HepG2 (cell line): ENCODE results near the gene CAMK1D. TPM values are rescaled to one million over a fixed set of nuclear protein-coding genes. Genes with fewer than 3 reads are reported as not detected.

Experiments
- ATAC-seq: fragments of 200-7000 bp; cut with Tn5 transposase; 3 replicates; pipeline ENCODE4 v1.9.1; 2020; ENCODE audit warnings: mild to moderate bottlenecking, moderate library complexity
- BruUV-seq: library from RNA; stranded (reverse); fragments of 400-500 nt; replicated peaks from 2 replicates; lab custom pipeline; 2021; lab: Mats Ljungman, UMichigan
- CTCF ChIA-PET: fragments of 300-600 bp; formaldehyde crosslinking; extraction: SDS; loops from one replicate; lab custom pipeline; 2021; ENCODE audit warnings: low total read pairs, inconsistent platforms, low intra/inter-chr PET ratio; lab: Yijun Ruan, JAX
- POLR2A ChIA-PET: fragments of 350-600 bp; sonication (Branson Sonifier 250); formaldehyde crosslinking; loops from one replicate; lab custom pipeline; 2020; ENCODE audit warnings: antibody characterized with exemption, inconsistent platforms; lab: Yijun Ruan, JAX
- DNase-seq: peaks from one replicate; pipeline ENCODE4 v3.0.0-alpha.2; 2015; ENCODE audit warnings: low spot score
- FAIRE-seq: peaks from 3 replicates; lab custom pipeline; 2011; peaks lifted over from hg19 to GRCh38; lab: Jason Lieb, UNC
- H2AFZ ChIP-seq: one replicate; pipeline ENCODE4 v1.6.1; 2011; ENCODE audit warnings: low read length, inconsistent platforms
- H3K27ac ChIP-seq: fragments of 300-600 bp; 3 replicates; pipeline ENCODE4 v1.8.0; 2011; ENCODE audit warnings: mixed run types, mild to moderate bottlenecking, mixed read lengths, low read length, inconsistent platforms; ENCODE audit not compliant: insufficient read depth; ENCODE audit errors: extremely low read length
- H3K27me3 ChIP-seq, 2 experiments: fragments of 200-600 bp in 1 of 2; 2 replicates in 1 of 2; 3 replicates in 1 of 2; pipeline versions ENCODE4 v1.6.0 to v1.8.0; 2011; ENCODE audit warnings: low read length in 2 of 2, mild to moderate bottlenecking in 2 of 2, moderate library complexity in 2 of 2, inconsistent platforms in 1 of 2; ENCODE audit not compliant: insufficient read depth in 2 of 2, control insufficient read depth in 1 of 2
- H3K36me3 ChIP-seq, 2 experiments: fragments of 200-600 bp in 1 of 2; replicated peaks in 1 of 2; 2 replicates in 1 of 2; 3 replicates in 1 of 2; pipeline versions ENCODE4 v1.5.1 to v1.8.0; 2011; ENCODE audit warnings: low read length in 2 of 2, inconsistent platforms in 1 of 2; ENCODE audit not compliant: insufficient read depth in 2 of 2, control insufficient read depth in 1 of 2
- H3K4me1 ChIP-seq: 2 replicates; pipeline ENCODE4 v1.5.1; 2012; ENCODE audit warnings: low read length, inconsistent platforms; ENCODE audit not compliant: insufficient read depth
- H3K4me2 ChIP-seq: 2 replicates; pipeline ENCODE4 v1.6.0; 2011; ENCODE audit warnings: low read depth, low read length, inconsistent platforms
- H3K4me3 ChIP-seq, 3 experiments: fragments of 200-600 bp in 1 of 3; sonication (generic), shearing (Covaris generic) in 1 of 3; replicated peaks in 1 of 3; 2 replicates each; pipeline ENCODE4 v1.5.1; 2011 to 2016; ENCODE audit warnings: low read length in 3 of 3, inconsistent platforms in 2 of 3, low read depth in 2 of 3, mild to moderate bottlenecking in 2 of 3, control low read depth in 1 of 3, mixed read lengths in 1 of 3; ENCODE audit not compliant: insufficient read depth in 1 of 3
- H3K79me2 ChIP-seq: one replicate; pipeline ENCODE4 v1.6.1; 2011; ENCODE audit warnings: low read length, inconsistent platforms; ENCODE audit not compliant: insufficient read depth
- H3K9ac ChIP-seq: 2 replicates; pipeline ENCODE4 v1.6.0; 2011; ENCODE audit warnings: mild to moderate bottlenecking, low read depth, low read length, inconsistent platforms; ENCODE audit not compliant: insufficient read depth
- H3K9me3 ChIP-seq: 2 replicates; pipeline ENCODE4 v1.5.1; 2012; ENCODE audit warnings: mild to moderate bottlenecking, low read length
- H4K20me1 ChIP-seq: 2 replicates; pipeline ENCODE4 v1.6.0; 2011; ENCODE audit warnings: inconsistent platforms, mild to moderate bottlenecking, low read length, moderate library complexity; ENCODE audit not compliant: insufficient read depth
- ADNP ChIP-seq: sonication (generic); formaldehyde crosslinking; IDR thresholded peaks from 2 replicates; pipeline ENCODE4 v1.4.0; 2020; ENCODE audit warnings: missing genetic modification reagents
- CHCHD3 ChIP-seq: sonication (generic); formaldehyde crosslinking; IDR thresholded peaks from 2 replicates; pipeline ENCODE4 v1.8.0; 2022; ENCODE audit warnings: mild to moderate bottlenecking, missing genetic modification reagents, moderate library complexity
- ELF4 ChIP-seq: sonication (generic); formaldehyde crosslinking; IDR thresholded peaks from 2 replicates; pipeline ENCODE4 v1.5.0; 2020; ENCODE audit warnings: missing genetic modification reagents, mild to moderate bottlenecking, moderate library complexity, borderline replicate concordance
- FOXO4 ChIP-seq: sonication (generic); formaldehyde crosslinking; conservative IDR thresholded peaks from 2 replicates; pipeline ENCODE4 v1.8.1; 2023; ENCODE audit warnings: missing genetic modification reagents
- HIVEP1 ChIP-seq: sonication (generic); formaldehyde crosslinking; IDR thresholded peaks from 2 replicates; pipeline ENCODE4 v1.4.0; 2020; ENCODE audit warnings: mild to moderate bottlenecking, missing genetic modification reagents
- ISX ChIP-seq: sonication (generic); formaldehyde crosslinking; conservative IDR thresholded peaks from 2 replicates; pipeline ENCODE4 v1.5.0; 2020; ENCODE audit warnings: missing genetic modification reagents
- MTF1 ChIP-seq: sonication (generic); formaldehyde crosslinking; IDR thresholded peaks from 2 replicates; pipeline ENCODE4 v1.5.0; 2020; ENCODE audit warnings: missing genetic modification reagents
- NPAS2 ChIP-seq: sonication (generic); formaldehyde crosslinking; IDR thresholded peaks from 2 replicates; pipeline ENCODE4 v1.8.0; 2022; ENCODE audit warnings: mild to moderate bottlenecking, missing genetic modification reagents, borderline replicate concordance
- PCBP1 ChIP-seq: fragments of 200-400 bp; formaldehyde crosslinking; IDR thresholded peaks from 2 replicates; pipeline ENCODE4 v1.6.1; 2017; ENCODE audit warnings: mild to moderate bottlenecking, low read depth, low read length, borderline replicate concordance
- RFXAP ChIP-seq: sonication (generic); formaldehyde crosslinking; IDR thresholded peaks from 2 replicates; pipeline ENCODE4 v1.4.0; 2020; ENCODE audit warnings: missing genetic modification reagents, borderline replicate concordance
- SSRP1 ChIP-seq: IDR thresholded peaks from 2 replicates; pipeline ENCODE4 v1.6.1; 2016; ENCODE audit warnings: control low read depth
- STAT5B ChIP-seq: sonication (generic); formaldehyde crosslinking; IDR thresholded peaks from 2 replicates; pipeline ENCODE4 v1.4.0; 2020; ENCODE audit warnings: missing genetic modification reagents
- ZKSCAN5 ChIP-seq: sonication (generic); formaldehyde crosslinking; IDR thresholded peaks from 2 replicates; pipeline ENCODE4 v1.5.1; 2020; ENCODE audit warnings: mild to moderate bottlenecking, missing genetic modification reagents
- ZNF225 ChIP-seq: sonication (generic); formaldehyde crosslinking; IDR thresholded peaks from 2 replicates; pipeline ENCODE4 v1.4.0; 2020; ENCODE audit warnings: mild to moderate bottlenecking, missing genetic modification reagents
- ZNF589 ChIP-seq: sonication (generic); formaldehyde crosslinking; conservative IDR thresholded peaks from 2 replicates; pipeline ENCODE4 v1.8.0; 2022; ENCODE audit warnings: mild to moderate bottlenecking, moderate library complexity, missing genetic modification reagents
- ZNF609 ChIP-seq: sonication (generic); formaldehyde crosslinking; IDR thresholded peaks from 2 replicates; pipeline ENCODE4 v1.4.0; 2020; ENCODE audit warnings: mild to moderate bottlenecking, missing genetic modification reagents, borderline replicate concordance
- ZNF740 ChIP-seq: sonication (generic); formaldehyde crosslinking; IDR thresholded peaks from 2 replicates; pipeline ENCODE4 v1.4.0; 2020; ENCODE audit warnings: missing genetic modification reagents
- ZNF746 ChIP-seq: sonication (generic); formaldehyde crosslinking; IDR thresholded peaks from 2 replicates; pipeline ENCODE4 v1.8.0; 2022; ENCODE audit warnings: mild to moderate bottlenecking, missing genetic modification reagents
- ZNF761 ChIP-seq: sonication (generic); formaldehyde crosslinking; conservative IDR thresholded peaks from 2 replicates; pipeline ENCODE4 v1.4.0; 2020; ENCODE audit warnings: mild to moderate bottlenecking, missing genetic modification reagents
- WGBS: methylation state at CpG from one replicate; pipeline ENCODE4 v1.1.6; 2017; ENCODE audit warnings: low lambda C conversion rate; 5-methylcytosine and 5-hydroxymethylcytosine counted together
- in situ Hi-C: cut with HindIII; loops from 2 replicates; pipeline ENCODE4 v1.10.0; 2017; ENCODE audit warnings: low pct_unique_long_range_greater_than_20kb; ENCODE audit not compliant: extremely low pct_ligation_motif_present
- intact Hi-C: fragments of 100-400 bp; cut with micrococcal nuclease; formaldehyde crosslinking; loops from one replicate; pipeline ENCODE4 v1.10.0; 2022; ENCODE audit not compliant: unreplicated experiment
- polyA plus RNA-seq, 8 experiments: library from polyadenylated mRNA; depleted of rRNA in 3 of 8; stranded (reverse) in 7 of 8; unstranded in 1 of 8; fragments of >200 nt; fragmentation: Illumina TruSeq in 4 of 8; extraction: Trizol in 4 of 8; gene quantifications; 2 replicates each; pipeline versions ENCODE4 v1.2.1 to v1.2.3, GENCODE V29; 2011 to 2016; ENCODE audit warnings: low read depth in 4 of 8, missing spikeins in 1 of 8, mixed read lengths in 1 of 8; ENCODE audit not compliant: insufficient read depth in 1 of 8
- total RNA-seq, 5 experiments: library from RNA; depleted of rRNA; stranded (reverse); fragments of >200 nt; fragmentation: Illumina TruSeq; extraction: Trizol; gene quantifications; 2 replicates each; pipeline ENCODE4 v1.2.3, GENCODE V29; 2016; ENCODE audit warnings: low read depth in 1 of 5

The CAMK1D gene
- total and polyA plus RNA-seq, 2 of the 13 experiments (the other 11 are each of a cell fraction or from before 2014, with no cell fraction given) = under 0.01 TPM; not detected in 1

- TF ChIP-seq PCBP1 (no peak), MTF1 (CRISPR knock-in tag) (no peak), ZNF609 (no peak), ZNF589 (CRISPR knock-in tag) (no peak), RFXAP (CRISPR knock-in tag) (no peak)
These were observed 518.9 kb downstream of the CAMK1D start (continued) for GRCh38 chr10:12868229-12868628.

- WGBS = 0% methylated on average over 3 of the region's 3 CpGs
- Histone ChIP-seq H3K79me2 (no peaks in the 10 kb centered on the region), H3K9me3 (no peaks in the 10 kb centered on the region), H3K4me3 (no peak overlapping the region), H3K4me1 (no peaks in the 10 kb centered on the region), H3K9ac (no peak overlapping the region), H4K20me1 (no peaks in the 10 kb centered on the region), H2AFZ (no peak overlapping the region), H3K27me3 (peaks cover 2 to 5% of the 10 kb centered on the region in 2 experiments; a peak in 3 of 5 replicates), H3K27ac (no peak overlapping the region), H3K4me2 (no peak overlapping the region), H3K36me3 (no peaks in the 10 kb centered on the region)
- DNase-seq (no peak), FAIRE-seq (no peak), ATAC-seq (no peak)
- POLR2A ChIA-PET = no interaction called here
- no TSS peak for BruUV-seq
- in situ Hi-C loops (no loop called here), intact Hi-C loops (no loop called here)
- CTCF ChIA-PET = no interaction called here
- no peak for TF ChIP-seq SSRP1 (CRISPR knock-in tag)
- no peak for TF ChIP-seq ZNF740 (CRISPR knock-in tag)
- no peak for TF ChIP-seq NPAS2 (CRISPR knock-in tag)
- no peak for TF ChIP-seq HIVEP1
- no peak for TF ChIP-seq ZNF746 (CRISPR knock-in tag)
- no peak for TF ChIP-seq STAT5B (CRISPR knock-in tag)
- no peak for TF ChIP-seq FOXO4 (CRISPR knock-in tag)
- no peak for TF ChIP-seq CHCHD3 (CRISPR knock-in tag)
- no peak for TF ChIP-seq ISX (CRISPR knock-in tag)
- TF ChIP-seq ELF4 (CRISPR knock-in tag) = no peak
- TF ChIP-seq ZNF761 = no peak
- no peak for TF ChIP-seq ZNF225 (CRISPR knock-in tag)
- TF ChIP-seq ADNP (CRISPR knock-in tag) = no peak
- no peak for TF ChIP-seq ZKSCAN5 (CRISPR knock-in tag)
These were observed 520.1 kb downstream of the CAMK1D start for GRCh38 chr10:12869427-12869826.
